HS-27A (cell line): ENCODE measurements around the gene FBXO24.

Experiments used
- DNase-seq: peaks from one replicate; pipeline ENCODE4 v3.0.0-alpha.2; 2012; ENCODE audit warnings: low read depth, missing footprints

FBXO24 gene

DNA sequence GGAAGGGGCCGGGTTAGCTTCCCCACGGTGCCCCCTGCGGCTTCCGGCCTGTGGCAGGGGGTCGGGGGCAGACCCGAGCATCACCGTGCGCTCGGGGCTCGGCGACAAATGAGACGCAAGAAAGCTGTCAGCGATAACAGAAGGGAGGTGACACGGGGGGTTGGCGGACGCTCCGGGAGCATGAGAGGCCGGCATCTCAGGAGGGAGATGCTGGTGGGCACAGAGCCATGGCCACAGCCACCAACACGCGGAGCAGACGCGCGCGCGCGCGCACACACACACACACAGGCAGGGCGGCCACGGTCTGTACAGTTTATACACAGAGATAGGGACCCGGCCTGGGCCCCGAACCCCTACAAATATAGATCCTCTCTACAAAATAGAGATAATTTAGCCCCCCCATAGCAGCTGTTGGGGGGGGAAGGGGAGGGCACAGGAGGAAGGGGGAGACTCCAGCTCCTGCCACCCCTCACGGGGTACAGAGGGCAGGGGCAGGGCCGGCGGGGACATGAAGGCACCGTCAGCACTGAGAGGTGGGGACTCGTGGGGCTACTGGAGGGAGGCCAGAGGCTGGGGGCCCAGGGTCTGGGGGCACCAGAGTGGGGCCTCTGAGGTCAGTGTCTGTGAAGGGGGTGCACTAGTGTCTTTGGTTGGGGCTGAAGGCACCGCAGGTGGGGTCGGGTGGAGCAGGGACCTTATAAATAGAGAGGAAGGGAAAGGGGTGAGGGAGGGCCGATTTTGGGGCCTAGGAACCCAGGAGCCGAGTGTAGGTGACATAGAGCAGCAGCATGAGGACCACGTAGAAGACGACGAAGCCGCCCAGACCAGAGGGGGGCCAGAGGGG is 11.5 kb upstream of the FBXO24 start:
- no peak for DNase-seq

DNA sequence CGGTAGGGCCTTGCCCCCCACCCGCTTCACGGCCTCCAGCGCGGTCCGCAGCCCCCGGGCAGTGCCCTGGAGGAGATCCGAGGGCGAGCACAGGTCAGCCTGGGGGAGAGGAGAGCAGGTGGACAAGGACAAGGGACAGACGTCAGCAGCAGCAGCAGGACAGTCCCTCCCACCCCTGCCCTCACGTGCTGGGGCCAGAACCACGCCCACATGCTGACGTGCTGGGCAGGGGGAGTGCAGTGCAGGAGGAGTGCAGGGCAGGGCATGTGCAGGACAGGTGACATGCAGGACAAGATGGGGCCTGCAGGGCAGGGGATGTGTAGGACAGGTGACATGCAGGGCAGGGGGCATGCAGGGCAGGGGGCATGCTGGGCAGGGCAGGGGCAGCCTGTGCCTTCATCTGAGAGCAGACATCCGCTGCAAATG is 10.9 kb upstream of the FBXO24 start:
- DNase-seq: no peak

DNA sequence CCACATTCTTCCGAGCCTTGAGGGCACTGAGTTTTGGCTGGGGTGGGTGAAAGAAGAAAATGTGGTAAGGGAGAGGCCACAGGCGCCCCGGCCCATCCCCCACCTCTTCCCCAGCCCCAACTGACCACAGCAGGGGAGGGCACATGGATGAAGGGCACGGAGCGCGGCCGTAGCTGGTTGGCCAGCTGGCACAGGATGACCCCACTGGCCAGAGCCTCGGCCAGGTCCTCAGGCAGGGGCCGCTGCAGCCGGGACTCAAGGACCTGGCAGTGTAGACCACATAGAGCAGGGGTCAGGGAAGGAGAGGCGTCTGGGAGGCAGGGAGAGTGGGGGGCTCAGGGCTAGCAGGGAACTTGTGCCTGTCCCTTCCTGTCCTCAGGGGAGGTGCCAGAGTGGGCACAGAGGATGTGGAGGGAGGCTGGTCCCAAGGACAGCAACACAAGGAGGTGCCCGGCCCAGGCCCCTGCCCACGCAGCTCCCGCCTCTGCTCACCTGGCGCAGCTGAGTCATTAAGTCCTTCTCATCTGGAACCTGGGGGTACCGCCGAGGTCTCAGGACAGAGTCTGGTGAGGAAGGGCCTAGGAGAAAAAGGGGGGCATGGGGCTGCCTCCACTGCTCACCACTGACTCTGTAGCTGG is 10.3 kb upstream of the FBXO24 start:
- DNase-seq: no peak

DNA sequence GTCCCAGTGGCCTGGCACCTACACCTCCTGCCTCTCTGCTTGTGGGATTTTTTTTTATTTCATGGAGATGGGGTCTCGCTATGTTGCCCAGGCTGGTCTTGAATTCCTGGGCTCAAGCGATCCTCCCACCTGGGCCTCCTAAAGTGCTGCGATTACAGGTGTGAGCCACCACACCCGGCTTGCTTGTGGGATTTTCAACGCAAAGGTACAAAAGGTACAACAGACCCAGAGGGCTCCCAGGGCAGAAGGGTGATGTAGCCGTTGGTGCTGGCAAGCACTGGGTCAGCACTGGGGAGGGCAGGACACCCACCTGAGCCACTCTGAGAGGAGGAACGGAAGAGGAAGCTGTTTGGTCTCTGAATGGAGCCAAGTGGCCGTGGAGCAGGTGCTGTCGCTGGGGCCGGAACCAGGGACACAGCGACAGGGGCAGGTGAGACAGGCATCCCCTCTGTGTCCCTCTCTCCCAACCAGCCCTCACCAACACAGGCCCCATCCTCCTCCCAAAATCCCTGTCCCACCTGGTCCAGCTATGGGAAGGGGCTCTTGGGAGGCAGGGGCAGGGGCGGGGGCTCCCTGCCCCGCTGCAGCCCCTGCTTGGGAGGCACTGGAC is 9.6 kb upstream of the FBXO24 start:
- no peak for DNase-seq

DNA sequence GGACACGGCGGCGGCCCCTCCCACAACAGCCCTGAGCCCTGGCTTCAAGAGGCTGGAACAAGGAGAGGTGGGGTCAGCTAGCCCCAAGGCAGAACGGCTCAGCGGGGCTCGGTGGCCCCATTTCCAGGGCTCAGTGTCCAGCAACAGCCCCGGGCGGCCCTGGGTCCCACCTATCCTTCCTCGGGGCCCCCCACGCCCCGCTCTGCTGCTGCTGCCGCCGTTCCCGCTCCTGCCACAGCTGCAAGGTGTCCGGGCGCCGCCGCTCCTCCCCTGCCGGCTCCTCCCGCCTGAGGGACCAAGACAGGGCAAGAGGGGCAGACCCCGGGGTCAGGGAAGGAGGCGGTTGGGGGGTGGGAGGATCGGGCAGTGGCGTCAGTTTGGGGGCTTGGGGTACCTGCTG is 9.0 kb upstream of the FBXO24 start:
- DNase-seq: no peak

DNA sequence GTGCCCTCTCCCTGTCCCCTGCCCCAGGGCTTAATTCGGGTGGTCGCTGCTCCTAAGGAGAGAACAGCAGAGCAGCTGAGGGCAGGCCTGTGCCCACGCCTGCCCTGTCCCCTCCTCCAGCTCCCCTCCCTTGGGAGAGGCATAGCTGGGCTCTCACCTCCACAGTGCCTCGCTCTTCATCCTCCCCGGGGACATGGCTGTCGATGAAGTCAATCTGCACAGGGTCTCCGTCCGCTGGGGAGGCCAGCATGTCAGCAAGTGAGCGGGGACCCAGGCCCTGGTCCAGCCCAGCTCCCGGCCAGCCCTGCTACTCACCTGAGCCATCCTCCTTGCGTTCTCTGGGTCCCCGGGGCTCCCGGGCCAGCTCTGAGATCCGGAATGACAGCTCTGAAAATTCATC is 8.6 kb upstream of the FBXO24 start:
- no peak for DNase-seq

DNA sequence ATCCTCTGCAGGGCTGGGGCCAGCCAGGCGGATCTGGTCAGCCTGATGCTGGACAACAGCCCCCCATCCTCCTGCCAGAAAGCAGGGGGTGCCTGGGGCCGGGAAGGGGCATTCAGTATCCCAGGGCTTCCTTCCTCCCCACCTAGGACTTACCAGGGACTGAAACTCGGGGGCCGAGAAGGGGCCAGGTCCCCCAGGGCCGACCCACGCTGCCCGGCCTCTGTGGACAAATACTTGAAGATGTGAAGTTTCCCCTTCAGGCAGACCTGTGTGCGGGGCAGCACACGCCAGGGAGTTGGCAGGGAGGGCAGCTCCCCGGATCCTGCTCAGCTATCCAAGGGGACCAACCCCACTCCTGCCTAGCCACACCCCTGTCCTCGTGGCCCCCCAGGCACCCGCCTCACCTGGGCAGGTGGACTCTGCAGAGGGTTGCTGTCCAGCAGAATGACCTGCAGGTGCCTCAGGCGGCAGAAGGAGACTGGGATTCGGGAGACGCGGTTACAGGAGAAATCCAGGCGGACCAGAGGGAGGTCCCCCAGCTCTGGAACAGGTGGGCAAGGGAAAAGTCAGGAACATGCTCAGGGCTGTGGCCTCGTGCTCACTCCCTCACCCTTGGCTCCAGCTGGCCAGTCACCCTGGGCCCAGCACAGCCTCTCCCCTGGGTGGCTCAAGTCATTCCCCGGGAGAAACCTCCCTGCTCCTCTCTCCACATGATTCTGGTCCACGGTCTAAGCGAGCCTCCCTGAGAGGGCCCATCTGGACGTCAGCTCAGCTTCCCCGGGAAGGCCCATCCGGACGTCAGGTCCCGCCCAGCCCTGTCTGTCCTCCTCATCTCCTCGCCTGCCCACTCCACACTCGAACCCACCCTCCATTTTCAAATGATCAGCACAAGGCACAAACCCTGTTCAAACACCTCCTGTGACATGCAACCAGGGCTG is 7.6 kb upstream of the FBXO24 start:
- DNase-seq: no peak

DNA sequence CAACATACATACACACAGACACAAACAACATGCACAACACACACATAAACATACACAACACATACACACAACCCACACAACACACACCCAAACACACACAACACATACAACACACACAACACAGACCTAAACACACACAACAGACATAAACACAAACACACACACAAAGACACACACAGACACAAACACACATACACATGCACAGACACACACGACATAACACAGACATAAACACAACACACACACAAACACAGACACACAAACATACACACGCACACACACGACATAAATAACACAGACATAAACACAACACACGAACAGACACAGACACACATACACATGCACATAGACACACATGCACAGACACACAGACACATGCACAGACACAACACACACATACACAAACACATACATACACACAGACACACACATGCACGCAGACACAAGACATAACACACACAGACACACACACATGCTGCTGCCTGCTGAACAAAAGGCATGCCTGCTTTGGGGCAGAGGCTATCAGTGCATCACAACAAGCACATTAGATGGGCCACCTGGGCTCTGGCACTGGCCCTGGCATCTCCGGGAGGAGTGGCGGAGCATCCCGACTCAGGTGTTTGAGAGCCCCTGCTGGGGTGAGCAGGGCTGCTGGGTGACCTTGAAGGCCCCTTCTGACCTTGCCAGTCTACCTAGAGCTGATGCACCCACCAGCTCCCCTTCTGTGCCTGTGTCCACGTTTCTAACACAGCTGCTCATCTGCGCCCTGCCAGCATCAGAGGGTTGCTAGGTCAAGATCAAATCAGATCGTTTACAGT is 5.5 kb upstream of the FBXO24 start:
- no peak for DNase-seq

DNA sequence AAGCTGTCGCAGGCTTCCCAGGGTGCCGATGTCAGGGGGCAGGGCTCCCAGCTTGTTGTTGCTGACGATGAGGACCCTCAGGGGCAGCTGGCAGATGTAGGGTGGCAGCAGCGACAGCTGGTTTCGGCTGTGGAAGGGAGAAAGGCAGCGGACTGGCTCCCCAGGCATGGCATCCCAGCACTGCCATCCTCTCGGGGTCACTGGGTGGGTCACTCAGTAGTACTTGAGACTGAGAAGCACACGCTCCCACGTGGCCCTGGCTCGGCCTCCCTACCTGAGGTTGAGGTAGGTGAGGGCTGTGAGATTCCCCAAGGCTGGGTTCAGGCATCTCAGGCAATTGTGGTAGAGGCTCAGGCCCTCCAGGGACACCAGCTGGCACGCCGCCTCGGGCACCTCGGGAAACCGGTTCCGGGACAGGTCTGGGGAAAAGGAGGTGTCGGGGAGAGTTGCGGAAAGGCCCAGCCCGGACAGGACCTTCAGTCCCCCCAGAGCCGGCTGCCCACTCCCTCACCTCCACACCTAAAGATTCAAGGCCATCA is 4.0 kb upstream of the FBXO24 start:
- DNase-seq: no peak

DNA sequence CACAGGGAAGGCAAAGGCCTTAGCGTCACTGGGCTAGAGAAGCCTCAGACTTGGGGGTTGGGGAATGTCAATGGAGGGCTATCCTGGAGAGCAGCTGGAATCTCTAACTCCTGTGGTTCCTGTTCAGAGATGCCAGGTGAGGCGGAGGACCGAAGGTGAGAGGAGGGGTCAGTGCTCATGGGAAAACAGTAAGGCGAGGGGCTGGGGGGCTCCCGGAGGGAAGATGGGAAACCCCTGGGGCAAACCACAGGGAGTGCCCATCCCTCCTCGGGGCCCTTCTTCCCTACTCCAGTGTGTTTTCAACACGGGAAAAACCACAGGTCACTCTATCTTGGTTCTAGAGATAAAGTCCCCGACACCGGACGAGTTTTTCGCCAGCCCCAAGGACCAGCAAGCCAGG is 3.5 kb upstream of the FBXO24 start:
- no peak for DNase-seq

DNA sequence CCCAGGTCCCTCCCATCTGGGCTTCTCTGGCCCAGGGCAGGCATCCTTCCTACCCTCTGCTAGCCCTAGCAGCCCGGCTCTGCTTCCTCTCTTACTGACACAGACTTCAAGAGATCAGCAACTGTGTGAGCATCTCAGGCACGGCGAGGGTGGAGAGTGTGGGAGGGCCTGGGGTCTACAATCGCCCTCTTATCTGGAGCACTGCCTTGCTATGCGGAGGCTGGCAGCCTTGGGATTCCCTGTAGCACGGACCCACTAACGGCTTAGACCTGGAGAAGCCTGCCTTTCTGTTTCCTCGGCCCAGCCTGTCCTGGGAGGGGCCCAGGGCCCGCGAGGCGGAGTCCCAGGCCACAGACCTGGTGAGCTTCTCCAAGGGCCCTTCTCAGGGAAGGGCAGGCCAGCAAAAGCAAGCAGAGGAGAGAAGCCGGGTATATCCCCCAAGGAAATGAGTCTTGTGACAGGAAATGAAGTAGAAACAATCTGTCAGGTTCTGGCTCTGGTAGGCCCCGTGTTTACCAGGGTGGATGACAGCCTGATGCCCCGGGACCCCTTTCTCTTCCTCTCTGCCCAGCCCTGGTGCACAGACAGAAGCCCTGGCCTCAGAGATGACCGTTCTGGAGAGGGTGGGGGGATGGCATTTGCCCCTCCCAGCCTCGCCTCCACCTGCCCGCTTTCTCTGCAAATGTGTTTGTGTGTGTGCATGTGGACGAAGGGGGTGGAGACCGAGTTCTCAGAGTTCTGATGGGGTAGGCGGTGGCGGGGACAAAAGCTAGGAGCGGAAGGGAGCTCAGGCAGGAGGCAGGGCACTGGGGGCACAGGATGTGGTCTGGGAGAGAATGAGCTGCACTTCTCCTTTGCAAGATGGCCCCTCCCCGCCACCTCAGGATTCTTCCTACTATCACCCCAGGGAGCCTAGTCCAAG is 2.7 kb upstream of the FBXO24 start:
- DNase-seq: no peak

DNA sequence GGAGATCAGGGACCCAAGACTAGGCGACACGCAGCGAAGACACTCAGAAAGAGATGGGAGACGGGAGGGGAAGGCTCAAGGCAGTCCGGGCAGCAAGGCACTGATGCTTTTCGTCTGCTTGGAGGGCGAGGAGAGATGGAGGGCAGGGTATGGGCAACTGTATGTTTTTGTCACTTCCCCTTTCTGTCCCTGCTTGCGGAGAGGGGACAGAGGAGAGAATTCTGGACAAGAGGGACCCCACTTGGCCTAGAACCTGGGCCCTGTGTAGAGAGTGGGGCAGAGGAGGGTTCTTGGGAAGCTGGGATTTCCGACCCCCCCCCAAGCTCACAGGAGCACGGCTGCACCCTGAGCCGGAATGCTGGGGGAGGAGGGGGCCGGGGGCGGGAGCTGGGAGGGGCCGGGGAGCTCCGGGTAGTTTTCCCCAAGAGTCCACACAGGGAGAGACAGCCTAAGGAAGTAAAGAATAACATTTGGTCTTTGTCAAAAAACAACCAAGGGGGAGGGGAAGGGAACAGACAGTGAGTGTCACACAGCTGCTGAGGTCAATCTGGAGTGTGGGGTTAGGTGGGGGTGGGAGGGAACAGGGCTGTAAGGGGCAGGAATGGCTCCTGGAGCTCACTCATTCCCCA is 2.0 kb upstream of the FBXO24 start:
- no peak for DNase-seq

DNA sequence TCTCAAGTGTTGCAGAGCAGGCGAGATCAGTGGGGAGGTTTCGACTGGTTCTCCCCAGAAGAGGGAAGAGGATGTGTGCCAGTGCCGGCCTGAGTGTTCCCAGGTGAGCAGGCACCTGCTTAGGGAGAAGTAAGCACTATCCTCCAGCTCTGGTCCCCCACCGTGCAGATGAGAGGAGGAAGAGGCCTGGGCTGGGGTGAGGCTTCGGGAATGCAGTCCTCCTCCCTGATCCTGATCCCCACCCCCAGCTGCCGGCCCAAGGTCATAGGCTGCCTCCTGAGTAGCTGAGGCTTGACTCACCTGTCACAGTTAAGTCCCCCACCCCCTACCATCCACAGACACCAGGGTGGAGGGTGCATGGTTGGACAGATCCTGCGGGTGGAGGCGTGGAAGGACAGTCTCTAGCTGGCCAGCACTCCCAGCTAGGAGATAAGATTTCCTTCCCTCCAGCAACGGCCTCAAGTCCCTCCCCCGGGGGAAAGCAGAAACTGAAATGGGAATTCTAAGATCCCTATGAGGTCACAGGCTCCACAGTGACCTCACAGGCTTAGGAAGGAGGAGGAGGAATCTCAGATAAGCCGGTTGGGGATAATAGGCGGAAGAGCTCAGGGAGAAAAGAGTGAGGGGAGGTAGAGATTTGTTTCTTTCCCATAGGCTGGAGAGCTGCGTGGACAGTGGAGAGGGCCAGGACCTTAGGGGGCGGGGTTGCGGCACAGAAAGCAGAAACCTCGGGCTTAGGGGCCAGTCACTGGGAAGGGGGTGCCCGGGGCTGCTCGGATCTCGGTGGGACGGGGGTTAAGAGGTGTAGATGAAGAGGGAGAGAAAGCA is 1.2 kb upstream of the FBXO24 start:
- no peak for DNase-seq

DNA sequence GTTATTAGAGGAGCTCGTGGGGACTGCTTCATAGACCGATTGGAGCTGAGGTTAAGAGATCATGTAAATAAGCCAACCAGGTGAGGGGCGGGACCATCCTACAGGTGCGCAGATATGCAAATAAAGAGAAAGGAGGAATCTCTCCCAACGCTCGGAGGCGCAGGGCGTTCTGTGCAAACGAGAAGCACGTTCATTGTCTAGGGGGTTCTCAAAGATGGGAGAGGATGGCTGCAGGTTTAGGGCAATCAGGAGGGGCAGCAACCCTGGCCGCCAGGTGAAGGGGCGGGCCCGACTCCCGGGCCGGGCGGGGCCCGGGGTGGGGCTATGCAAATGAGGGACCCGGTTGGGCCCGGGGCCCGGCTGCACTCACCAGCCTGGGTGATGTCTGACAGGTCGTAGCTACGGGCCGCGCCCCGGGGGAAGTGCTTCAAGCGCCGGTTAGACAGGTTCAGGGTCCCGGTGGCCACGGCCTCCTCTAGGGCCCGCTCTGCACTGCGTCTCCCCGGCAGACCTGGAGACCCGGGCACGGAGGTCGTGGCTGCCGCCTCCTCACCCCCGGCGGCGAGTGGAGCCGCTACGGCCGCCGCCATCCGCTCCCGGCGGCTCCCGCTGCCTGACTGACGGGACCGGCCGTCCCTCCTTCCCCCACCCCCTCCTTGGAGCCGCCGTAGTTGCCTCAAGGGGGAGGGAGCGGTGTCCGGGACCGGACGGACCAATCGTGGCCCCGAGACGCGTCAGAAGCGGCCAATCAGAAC is 440 bp upstream of the FBXO24 start, which contains the start of gene LRCH4:
Gene LRCH4, minus strand, starts transcription at position 619 of the 755 bp plus-strand sequence. Its CDS starts 29 bp downstream, at position 590.
- no peak for DNase-seq

DNA sequence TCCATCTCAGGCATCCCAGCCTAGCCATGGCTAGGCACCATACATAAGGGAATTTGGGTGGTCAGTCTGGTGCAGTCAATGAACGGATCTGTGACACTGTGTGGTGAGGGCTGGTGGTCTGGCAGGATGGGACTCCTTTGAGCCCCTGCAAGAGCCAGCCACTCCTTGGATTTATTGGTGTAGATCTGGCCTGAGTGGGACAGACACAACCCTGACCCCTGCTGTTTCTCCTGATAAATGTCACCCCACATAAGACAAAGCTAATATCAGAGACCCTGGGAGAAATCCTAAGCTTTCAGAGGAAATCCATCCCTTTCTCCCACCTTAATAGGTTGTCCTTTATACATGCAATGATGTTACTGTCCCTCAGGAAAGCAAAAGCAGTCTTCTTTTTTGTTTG is 2.3 kb downstream of the FBXO24 start:
- no peak for DNase-seq

DNA sequence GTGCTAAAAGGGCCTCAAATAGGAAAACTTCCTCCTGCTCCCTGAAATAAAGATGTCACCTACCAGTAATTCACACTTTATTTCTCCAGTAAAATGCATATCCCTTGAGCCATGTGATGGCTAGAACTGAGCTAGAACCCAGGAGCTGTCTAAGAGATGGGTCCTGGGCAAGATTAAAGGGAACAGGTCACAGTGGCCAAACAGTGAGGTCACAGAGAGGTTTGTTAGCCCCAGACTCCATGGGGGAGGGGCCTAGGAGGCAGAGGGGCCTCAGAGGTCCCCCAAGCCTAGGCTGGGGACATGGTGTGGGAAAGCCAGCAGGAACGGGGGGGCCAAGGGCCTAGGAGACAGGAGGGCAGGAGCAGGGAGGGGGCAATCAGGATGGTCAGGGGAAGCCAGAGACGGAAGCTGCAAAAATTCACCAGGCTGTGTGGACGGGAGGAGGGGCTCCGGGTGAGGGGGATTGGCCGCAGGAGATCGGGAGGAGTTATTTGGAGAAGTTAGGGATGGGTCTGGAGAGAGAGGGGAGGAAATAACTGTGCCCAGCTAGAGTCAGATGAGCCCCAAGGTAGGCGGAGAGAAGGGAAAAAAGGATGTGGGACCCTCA is 3.3 kb downstream of the FBXO24 start:
- no peak for DNase-seq

DNA sequence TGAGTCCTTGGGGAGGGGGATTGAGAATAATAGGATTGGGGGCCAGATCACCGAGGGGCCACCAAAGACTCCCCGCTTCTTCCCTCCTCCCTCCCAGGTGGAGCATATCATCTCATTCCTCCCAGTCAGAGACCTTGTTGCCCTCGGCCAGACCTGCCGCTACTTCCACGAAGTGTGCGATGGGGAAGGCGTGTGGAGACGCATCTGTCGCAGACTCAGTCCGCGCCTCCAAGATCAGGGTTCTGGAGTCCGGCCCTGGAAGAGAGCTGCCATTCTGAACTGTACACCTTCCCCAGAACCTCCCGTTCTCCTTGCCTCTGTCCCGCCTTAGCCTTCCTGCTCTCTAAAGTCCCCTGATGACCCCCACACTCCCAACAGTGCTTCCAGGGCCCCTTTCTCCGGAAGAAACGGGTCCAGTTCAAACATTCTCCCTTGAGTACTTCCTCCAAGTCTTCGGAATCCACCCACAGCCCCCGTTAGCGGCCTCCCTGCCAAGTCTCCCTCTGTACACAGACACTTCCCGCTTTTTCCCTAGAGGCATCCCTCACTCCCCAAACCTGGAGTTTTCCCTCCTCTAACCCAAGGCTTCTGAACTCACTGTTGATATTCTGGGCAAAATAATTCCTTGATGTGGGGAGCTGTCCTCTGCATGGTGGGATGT is 4.1 kb downstream of the FBXO24 start:
- DNase-seq: no peak
